ENCODE measurements around the gene TM7SF2. TPM values are rescaled to one million over a fixed set of nuclear protein-coding genes. Genes with fewer than 3 reads are reported as not detected.

The TM7SF2 gene
- total and polyA plus RNA-seq, 2 of the 8 experiments (the other 6 are each of a cell fraction or from before 2014, with no cell fraction given): 40.1 to 96.0 TPM

- Histone ChIP-seq H3K36me3 (ENCODE audit: control insufficient read depth in 2 of 4, insufficient read depth in 4 of 4, low read length in 3 of 4) (peaks cover 10 to 24% (median 19%) of the 10 kb centered on the region in 4 experiments), H3K4me2 (ENCODE audit: insufficient read depth in 1 of 2, low read depth in 2 of 2, low read length in 2 of 2) (peak overlapping the region in 1 of 2 experiments; percentile 88; a peak in 2 of 4 replicates), H3K4me3 (ENCODE audit: extremely low read depth in 1 of 4, insufficient read depth in 2 of 4, low read depth in 3 of 4, low read length in 4 of 4) (peak overlapping the region in 1 of 4 experiments; percentile 99; a peak in 1 of 8 replicates), H3K9me3 (ENCODE audit: insufficient read depth in 2 of 2, low read depth in 1 of 2, low read length in 1 of 2) (no peaks in the 10 kb centered on the region), H2BK120ac (replicated peaks; ENCODE audit: low read depth, low read length) (no peak overlapping the region), H2BK5ac (ENCODE audit: low read depth, low read length) (no peak overlapping the region), H2AFZ (ENCODE audit: low read length) (no peak overlapping the region), H2BK12ac (ENCODE audit: low read depth, low read length) (no peak overlapping the region), H3K56ac (replicated peaks; ENCODE audit: insufficient read length, low read depth, low read length) (no peak overlapping the region), H2BK15ac (ENCODE audit: low read length) (no peak overlapping the region), H3K27ac (ENCODE audit: low read depth, low read length) (no peak overlapping the region), H3K79me2 (ENCODE audit: control insufficient read depth in 1 of 2, insufficient read depth in 2 of 2, low read length in 2 of 2) (peaks cover 10 to 33% of the 10 kb centered on the region in 2 experiments), H4K20me1 (replicated peaks in 1 of 2; ENCODE audit: control insufficient read depth in 1 of 2, insufficient read depth in 2 of 2, low read length in 2 of 2) (peaks cover 0 to 4% of the 10 kb centered on the region in 2 experiments), H2BK20ac (ENCODE audit: low read length) (no peak overlapping the region), H4K8ac (ENCODE audit: extremely low read depth, insufficient read depth, low read length) (no peak overlapping the region), H4K5ac (ENCODE audit: insufficient read length, low read depth, low read length) (no peak overlapping the region), H3K18ac (ENCODE audit: extremely low read depth, low read length) (no peak overlapping the region), H3K23ac (ENCODE audit: insufficient read length) (no peak overlapping the region), H4K91ac (replicated peaks; ENCODE audit: insufficient read length, low read length) (no peak overlapping the region), H2AK5ac (ENCODE audit: low read depth, low read length) (no peak overlapping the region), H3K9ac (replicated peaks in 1 of 4; ENCODE audit: extremely low read depth in 1 of 4, low read depth in 3 of 4, low read length in 3 of 4) (no peak overlapping the region; a peak in 1 of 7 replicates), H3K27me3 (replicated peaks in 1 of 4; ENCODE audit: control insufficient read depth in 3 of 4, extremely low read depth in 1 of 4, insufficient read depth in 3 of 4, low read length in 3 of 4) (no peaks in the 10 kb centered on the region), H3K79me1 (ENCODE audit: low read depth, low read length) (peaks cover 22% of the 10 kb centered on the region), H3K4me1 (replicated peaks in 1 of 4; ENCODE audit: control insufficient read depth in 3 of 4, insufficient read depth in 4 of 4, low read length in 3 of 4) (peaks cover 0 to 9% (median 4%) of the 10 kb centered on the region in 4 experiments; a peak in 5 of 7 replicates), H3K23me2 (ENCODE audit: low read depth, low read length) (peaks cover 8% of the 10 kb centered on the region), H3K4ac (replicated peaks; ENCODE audit: insufficient read length, low read depth, low read length) (no peak overlapping the region), H3K14ac (ENCODE audit: insufficient read length) (no peak overlapping the region)
- no peak for FAIRE-seq
- POLR2A ChIA-PET (ENCODE audit: partially characterized antibody): interaction anchor here (0.7 to 16.8 kb wide), 6 partner anchors 12 to 44 kb away, joined by 3 to 230 read pairs (median 8); partner anchors contain the start of genes CDCA5, FAU, MRPL49 and VPS51
- WGBS, 2 experiments (ENCODE audit: extremely low coverage in 1 of 2, insufficient coverage in 1 of 2, insufficient read length in 1 of 2, insufficient replicate concordance in 2 of 2, low coverage in 1 of 2, low lambda C conversion rate in 2 of 2, missing lambda C conversion rate in 1 of 2): 91% methylated on average over 4 of the region's 4 CpGs; no CpG with 5 or more reads in 1 of the 2 experiments
- CTCF ChIA-PET (ENCODE audit: partially characterized antibody): interaction anchor here (0.9 to 2.3 kb wide), 2 partner anchors 25 to 199 kb away, joined by 4 to 7 read pairs; no protein-coding TSS in a partner anchor
- DNase-seq (ENCODE audit: low read depth in 1 of 2, low spot score in 2 of 2): no peak
- TF ChIP-seq SP4 (IDR thresholded peaks at IDR 0.05; ENCODE audit: low read length): no peak
Measured at GRCh38 chr11:65085446-65085845, 26.2 kb upstream of the TM7SF2 start.
